ENCODE measurements around the gene LHFPL6.

Gene LHFPL6

DNA sequence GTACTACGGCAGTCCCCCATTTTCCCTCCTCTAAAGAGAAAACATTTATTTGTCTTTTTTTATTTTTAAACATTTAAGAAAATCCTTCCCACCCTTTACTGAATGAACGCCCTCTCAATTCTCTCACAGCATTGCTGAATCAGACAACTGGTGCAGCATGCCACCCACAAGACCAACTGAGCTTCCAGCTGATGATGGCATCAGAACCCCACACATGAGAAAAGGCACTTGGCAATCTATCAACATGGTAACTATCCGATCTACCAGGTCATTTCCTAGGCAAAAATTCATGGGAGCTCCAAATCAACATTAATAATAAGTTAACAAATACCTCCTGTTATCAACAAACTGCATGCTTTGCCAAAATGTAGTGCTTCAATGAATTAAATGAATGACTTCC is 43.1 kb downstream of the LHFPL6 start:
- WGBS (ENCODE audit: insufficient coverage, insufficient read length) = no CpG with 5 or more reads among the region's 3 CpGs
- no peak for DNase-seq (ENCODE audit: low read depth, low spot score)
- Histone ChIP-seq H3K4me1 (ENCODE audit: control insufficient read depth, insufficient read depth, low read length) (no peaks in the 10 kb centered on the region), H3K4me3 (ENCODE audit: low read length) (no peak overlapping the region), H3K36me3 (ENCODE audit: control insufficient read depth, insufficient read depth, low read length) (no peaks in the 10 kb centered on the region), H3K27me3 (ENCODE audit: control insufficient read depth, insufficient read depth, low read length) (no peaks in the 10 kb centered on the region), H3K27ac (ENCODE audit: low read length) (no peak overlapping the region), H3K9me3 (ENCODE audit: control insufficient read depth, insufficient read depth, low read length) (no peaks in the 10 kb centered on the region)

DNA sequence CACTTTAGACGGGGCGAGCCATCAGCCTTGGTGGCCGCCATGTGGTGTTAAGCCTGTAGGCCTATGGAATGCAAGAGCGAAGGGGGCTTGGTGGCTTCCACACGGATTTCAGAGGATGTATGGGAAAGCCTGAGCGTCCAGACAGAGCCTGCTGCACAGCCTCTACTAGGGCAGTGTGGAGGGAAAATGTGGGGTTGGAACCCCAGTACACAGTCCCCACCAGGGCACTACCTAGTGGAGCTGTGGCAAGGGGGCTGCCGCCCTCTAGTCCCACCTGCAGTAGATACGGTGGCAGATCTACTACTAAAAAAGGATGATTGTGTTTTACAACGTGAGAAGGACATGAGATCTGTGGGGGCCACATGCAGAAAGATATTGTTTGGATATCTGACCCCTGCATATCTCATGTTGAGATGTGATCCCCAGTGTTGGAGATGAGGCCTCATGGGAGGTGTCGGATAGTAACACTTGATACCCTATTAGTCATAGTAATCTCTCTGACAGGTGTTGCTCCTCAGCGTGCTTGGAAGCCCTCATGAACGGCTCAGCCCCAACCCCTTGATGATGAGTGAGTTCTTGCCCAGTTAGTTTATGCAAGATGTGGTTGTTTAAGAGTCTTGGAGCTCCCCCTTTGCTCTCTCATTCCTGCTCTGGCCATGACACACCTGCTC is 45.6 kb downstream of the LHFPL6 start:
- no peaks in the 10 kb centered on the region for H3K36me3 ChIP-seq (ENCODE audit: control insufficient read depth, insufficient read depth, low read length)
- H3K4me1 ChIP-seq (ENCODE audit: control insufficient read depth, insufficient read depth, low read length) = no peaks in the 10 kb centered on the region
- H3K4me3 ChIP-seq (ENCODE audit: low read length) = no peak overlapping the region
- no peak overlapping the region for H3K27ac ChIP-seq (ENCODE audit: low read length)
- H3K27me3 ChIP-seq (ENCODE audit: control insufficient read depth, insufficient read depth, low read length) = no peaks in the 10 kb centered on the region
- no peaks in the 10 kb centered on the region for H3K9me3 ChIP-seq (ENCODE audit: control insufficient read depth, insufficient read depth, low read length)
- WGBS (ENCODE audit: insufficient coverage, insufficient read length) = no CpG with 5 or more reads among the region's 12 CpGs
- DNase-seq (ENCODE audit: low read depth, low spot score) = no peak

DNA sequence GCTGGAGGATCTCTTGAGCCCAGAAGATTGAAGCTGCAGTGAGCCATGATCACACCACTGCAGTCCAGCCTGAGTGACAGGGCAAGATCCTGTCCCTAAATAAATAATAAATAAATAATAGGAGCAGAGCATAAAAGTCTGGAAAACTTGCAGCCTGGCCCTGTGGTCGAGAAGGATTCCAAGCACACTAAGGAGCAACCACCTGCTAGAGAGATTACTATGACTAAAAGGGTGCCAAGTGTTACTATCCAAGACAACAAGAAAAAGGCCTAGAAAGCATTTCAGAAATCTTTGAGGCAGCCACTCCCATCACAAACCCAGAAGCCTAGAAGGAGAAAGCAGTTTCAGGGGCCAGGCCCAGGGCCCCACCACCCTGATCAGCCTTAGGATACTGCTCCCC is 46.1 kb downstream of the LHFPL6 start:
- H3K9me3 ChIP-seq (ENCODE audit: control insufficient read depth, insufficient read depth, low read length) = no peaks in the 10 kb centered on the region
- no peak overlapping the region for H3K27ac ChIP-seq (ENCODE audit: low read length)
- no peaks in the 10 kb centered on the region for H3K4me1 ChIP-seq (ENCODE audit: control insufficient read depth, insufficient read depth, low read length)
- H3K36me3 ChIP-seq (ENCODE audit: control insufficient read depth, insufficient read depth, low read length) = no peaks in the 10 kb centered on the region
- no peak for DNase-seq (ENCODE audit: low read depth, low spot score)
- no peak overlapping the region for H3K4me3 ChIP-seq (ENCODE audit: low read length)
- WGBS (ENCODE audit: insufficient coverage, insufficient read length) = no CpG with 5 or more reads among the region's 1 CpG
- H3K27me3 ChIP-seq (ENCODE audit: control insufficient read depth, insufficient read depth, low read length) = no peaks in the 10 kb centered on the region

DNA sequence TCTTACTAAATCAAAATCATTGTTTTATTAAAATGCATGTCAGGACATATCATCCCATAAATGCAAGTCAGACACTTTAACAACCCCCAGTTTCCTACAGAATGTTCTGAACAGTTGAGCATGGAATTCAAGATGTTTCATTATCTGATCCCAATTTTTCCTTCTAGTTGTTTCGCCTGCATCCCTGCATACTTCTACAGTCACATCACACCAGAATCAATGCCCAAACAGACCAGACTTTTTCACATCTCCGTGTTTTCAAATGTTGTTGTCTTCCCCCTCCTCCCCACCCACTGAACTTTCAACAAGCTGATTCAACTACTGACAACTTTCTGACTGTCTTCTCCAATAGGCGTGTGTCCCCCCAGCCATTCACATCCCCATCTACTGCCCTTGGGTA is 48.6 kb downstream of the LHFPL6 start:
- no peaks in the 10 kb centered on the region for H3K4me1 ChIP-seq (ENCODE audit: control insufficient read depth, insufficient read depth, low read length)
- no peaks in the 10 kb centered on the region for H3K36me3 ChIP-seq (ENCODE audit: control insufficient read depth, insufficient read depth, low read length)
- H3K4me3 ChIP-seq (ENCODE audit: low read length) = no peak overlapping the region
- WGBS (ENCODE audit: insufficient coverage, insufficient read length) = no CpG with 5 or more reads among the region's 3 CpGs
- no peak for DNase-seq (ENCODE audit: low read depth, low spot score)
- H3K27me3 ChIP-seq (ENCODE audit: control insufficient read depth, insufficient read depth, low read length) = no peaks in the 10 kb centered on the region
- H3K9me3 ChIP-seq (ENCODE audit: control insufficient read depth, insufficient read depth, low read length) = no peaks in the 10 kb centered on the region
- no peak overlapping the region for H3K27ac ChIP-seq (ENCODE audit: low read length)

DNA sequence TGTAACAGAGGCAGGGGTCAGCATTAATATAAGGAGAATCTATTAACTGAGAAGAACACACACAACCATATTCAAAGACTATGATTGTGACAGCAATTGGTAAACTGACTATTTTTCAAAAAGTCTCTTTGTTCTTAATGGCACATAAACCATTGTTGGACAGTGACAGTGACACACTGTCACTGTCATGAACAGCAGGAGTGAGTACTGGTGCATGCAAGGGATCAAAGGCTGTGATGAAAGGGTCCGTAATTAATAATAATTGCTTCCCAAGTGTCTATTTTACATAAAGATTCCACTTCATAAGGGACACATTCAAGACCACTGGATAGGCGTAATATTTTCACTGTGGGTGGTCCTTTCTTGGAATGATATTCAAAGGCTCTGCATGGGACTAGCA is 50.7 kb downstream of the LHFPL6 start:
- Histone ChIP-seq H3K4me3 (ENCODE audit: low read length) (no peak overlapping the region), H3K4me1 (ENCODE audit: control insufficient read depth, insufficient read depth, low read length) (no peaks in the 10 kb centered on the region), H3K9me3 (ENCODE audit: control insufficient read depth, insufficient read depth, low read length) (no peaks in the 10 kb centered on the region), H3K27ac (ENCODE audit: low read length) (no peak overlapping the region), H3K27me3 (ENCODE audit: control insufficient read depth, insufficient read depth, low read length) (no peaks in the 10 kb centered on the region), H3K36me3 (ENCODE audit: control insufficient read depth, insufficient read depth, low read length) (no peaks in the 10 kb centered on the region)
- no peak for DNase-seq (ENCODE audit: low read depth, low spot score)
- no CpG with 5 or more reads among the region's 2 CpGs for WGBS (ENCODE audit: insufficient coverage, insufficient read length)

DNA sequence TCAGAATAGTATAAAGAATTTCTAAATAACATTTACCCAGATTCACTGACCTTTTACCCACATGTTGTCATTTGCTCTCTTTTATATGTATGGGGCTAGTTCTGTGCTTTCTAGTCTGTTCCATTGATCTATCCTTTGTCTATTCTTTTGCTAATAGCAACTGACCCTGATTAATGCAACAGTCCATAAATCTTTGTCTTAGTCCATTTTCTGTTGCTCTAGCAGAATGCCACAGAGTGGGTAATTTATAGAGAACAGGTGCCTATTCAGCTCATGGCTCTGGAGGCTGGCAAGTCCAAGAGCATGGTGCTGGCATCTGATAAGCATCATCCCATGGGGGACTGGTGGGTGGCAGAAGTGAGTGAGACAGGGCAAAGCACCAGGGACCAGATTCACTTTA is 52.1 kb downstream of the LHFPL6 start:
- Histone ChIP-seq H3K4me3 (ENCODE audit: low read length) (no peak overlapping the region), H3K36me3 (ENCODE audit: control insufficient read depth, insufficient read depth, low read length) (no peaks in the 10 kb centered on the region), H3K27me3 (ENCODE audit: control insufficient read depth, insufficient read depth, low read length) (no peaks in the 10 kb centered on the region), H3K4me1 (ENCODE audit: control insufficient read depth, insufficient read depth, low read length) (no peaks in the 10 kb centered on the region), H3K27ac (ENCODE audit: low read length) (no peak overlapping the region), H3K9me3 (ENCODE audit: control insufficient read depth, insufficient read depth, low read length) (no peaks in the 10 kb centered on the region)
- DNase-seq (ENCODE audit: low read depth, low spot score) = no peak

DNA sequence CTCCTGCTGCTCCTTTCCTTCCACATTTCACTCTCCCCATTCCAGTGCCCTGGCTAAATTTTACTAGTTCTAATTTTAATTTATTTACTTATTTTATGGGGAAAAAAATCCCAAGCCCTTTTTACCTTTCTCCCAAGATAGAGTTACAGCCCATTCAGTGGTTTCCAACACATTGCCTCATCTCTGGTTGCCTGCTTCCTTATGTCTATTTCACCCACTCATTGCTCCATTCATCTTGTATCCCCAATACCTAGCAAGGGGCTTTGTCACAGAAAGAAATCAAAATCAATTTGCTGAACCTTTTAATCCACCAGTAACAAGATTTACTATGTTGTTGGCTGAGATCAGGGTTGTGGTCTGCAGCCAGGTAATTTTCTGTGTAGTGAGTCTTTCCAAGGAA is 55.9 kb downstream of the LHFPL6 start:
- Histone ChIP-seq H3K4me1 (ENCODE audit: control insufficient read depth, insufficient read depth, low read length) (no peaks in the 10 kb centered on the region), H3K36me3 (ENCODE audit: control insufficient read depth, insufficient read depth, low read length) (no peaks in the 10 kb centered on the region), H3K27me3 (ENCODE audit: control insufficient read depth, insufficient read depth, low read length) (no peaks in the 10 kb centered on the region), H3K9me3 (ENCODE audit: control insufficient read depth, insufficient read depth, low read length) (no peaks in the 10 kb centered on the region), H3K27ac (ENCODE audit: low read length) (no peak overlapping the region), H3K4me3 (ENCODE audit: low read length) (no peak overlapping the region)
- DNase-seq (ENCODE audit: low read depth, low spot score) = no peak

DNA sequence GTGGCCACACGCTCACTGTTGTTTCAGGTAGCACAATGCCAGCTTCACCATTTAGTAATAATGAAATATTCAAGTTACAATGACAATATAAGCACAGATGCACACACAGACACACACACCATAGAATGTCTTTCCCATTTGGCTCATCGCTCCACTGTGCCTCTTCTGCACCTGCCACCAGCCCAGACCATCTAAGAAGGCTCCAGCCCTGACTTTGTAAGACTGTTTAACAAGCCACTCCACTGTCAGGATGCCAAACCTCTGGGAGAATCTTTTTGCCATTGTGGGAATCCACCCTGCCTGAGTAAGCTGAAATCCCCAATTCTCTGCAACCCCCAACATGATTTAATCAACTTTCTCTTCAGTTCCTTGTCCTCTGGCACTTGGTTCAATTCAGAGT is 60.6 kb downstream of the LHFPL6 start:
- H3K27ac ChIP-seq (ENCODE audit: low read length) = no peak overlapping the region
- H3K36me3 ChIP-seq (ENCODE audit: control insufficient read depth, insufficient read depth, low read length) = no peaks in the 10 kb centered on the region
- no CpG with 5 or more reads among the region's 2 CpGs for WGBS (ENCODE audit: insufficient coverage, insufficient read length)
- H3K4me1 ChIP-seq (ENCODE audit: control insufficient read depth, insufficient read depth, low read length) = no peaks in the 10 kb centered on the region
- no peaks in the 10 kb centered on the region for H3K9me3 ChIP-seq (ENCODE audit: control insufficient read depth, insufficient read depth, low read length)
- H3K27me3 ChIP-seq (ENCODE audit: control insufficient read depth, insufficient read depth, low read length) = no peaks in the 10 kb centered on the region
- DNase-seq (ENCODE audit: low read depth, low spot score) = no peak
- H3K4me3 ChIP-seq (ENCODE audit: low read length) = no peak overlapping the region

DNA sequence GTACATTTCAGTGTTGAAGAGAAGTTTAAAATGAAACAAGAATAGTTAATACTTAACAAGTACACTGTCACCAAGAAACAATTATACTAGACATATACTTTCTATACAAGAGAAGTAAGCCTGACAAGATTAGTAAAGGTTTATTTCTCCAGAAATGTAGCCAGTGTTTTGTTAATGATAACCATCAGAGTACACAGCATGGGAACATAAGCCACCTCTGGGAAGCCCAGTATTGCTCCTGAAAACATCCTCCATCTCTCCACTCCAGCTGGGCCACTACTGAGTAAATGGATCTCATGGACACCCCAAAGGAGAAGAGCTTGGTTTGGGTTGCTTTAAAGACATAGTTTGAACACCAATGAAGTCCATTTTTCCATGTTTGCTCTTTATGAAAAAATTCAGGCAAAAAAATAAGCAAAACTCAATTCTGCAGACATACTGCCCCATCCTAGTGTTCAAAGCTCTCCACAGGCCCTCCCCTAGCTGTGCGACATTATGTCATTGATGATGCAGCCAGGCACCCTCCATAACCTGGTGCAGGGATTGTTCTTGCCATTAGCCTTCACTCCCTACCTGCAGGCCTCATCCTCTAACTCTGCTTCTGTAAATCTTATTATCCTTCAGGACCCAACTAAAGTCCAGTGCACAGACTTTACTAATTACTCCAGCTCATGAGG is 61.9 kb downstream of the LHFPL6 start:
- H3K27ac ChIP-seq (ENCODE audit: low read length) = no peak overlapping the region
- no CpG with 5 or more reads among the region's 1 CpG for WGBS (ENCODE audit: insufficient coverage, insufficient read length)
- no peaks in the 10 kb centered on the region for H3K4me1 ChIP-seq (ENCODE audit: control insufficient read depth, insufficient read depth, low read length)
- H3K4me3 ChIP-seq (ENCODE audit: low read length) = no peak overlapping the region
- H3K27me3 ChIP-seq (ENCODE audit: control insufficient read depth, insufficient read depth, low read length) = no peaks in the 10 kb centered on the region
- DNase-seq (ENCODE audit: low read depth, low spot score) = no peak
- no peaks in the 10 kb centered on the region for H3K36me3 ChIP-seq (ENCODE audit: control insufficient read depth, insufficient read depth, low read length)
- H3K9me3 ChIP-seq (ENCODE audit: control insufficient read depth, insufficient read depth, low read length) = no peaks in the 10 kb centered on the region

DNA sequence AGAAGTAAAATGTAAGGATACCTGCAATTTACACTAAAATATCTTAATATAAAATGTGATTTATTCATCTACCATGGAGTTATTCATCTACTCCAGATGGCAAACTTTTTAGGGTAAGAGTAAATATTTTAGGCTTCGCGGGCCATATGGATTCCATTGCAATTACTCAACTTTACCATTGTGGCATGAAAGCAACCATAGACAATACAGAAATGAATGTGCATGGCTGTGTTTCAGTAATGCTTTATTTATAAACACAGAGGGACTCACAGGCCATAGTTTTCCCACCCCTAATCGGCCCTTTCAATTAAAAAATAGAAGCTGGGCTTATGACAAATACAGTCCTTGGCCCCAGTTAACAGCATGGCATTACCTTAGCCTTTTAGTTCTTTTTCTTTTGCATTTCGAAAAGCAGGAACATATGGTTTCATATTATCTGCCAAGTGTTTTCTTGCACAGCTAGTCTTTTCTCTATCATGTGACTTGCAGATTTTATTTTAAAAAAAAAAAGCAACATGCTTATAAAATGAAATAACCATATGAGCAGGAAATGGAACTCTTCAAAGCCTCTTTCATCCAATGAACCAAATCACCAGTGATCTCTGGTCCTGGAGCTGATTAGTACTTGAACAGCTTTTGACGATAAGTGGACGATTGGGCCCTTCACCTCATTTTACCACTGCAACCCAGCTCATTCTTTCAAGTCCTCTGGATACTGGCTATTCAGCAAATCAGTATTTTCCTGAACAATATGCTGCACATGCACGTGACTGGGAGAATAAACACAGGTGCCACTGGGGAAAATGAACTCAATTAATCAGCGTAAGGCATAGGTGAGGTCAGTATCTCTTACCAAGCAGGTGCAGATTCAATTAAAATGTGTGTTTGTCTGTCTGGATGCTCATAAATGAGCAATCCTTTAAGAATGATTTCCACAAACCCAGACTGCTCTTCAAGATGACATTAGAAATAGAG is 63.9 kb downstream of the LHFPL6 start:
- no peak overlapping the region for H3K27ac ChIP-seq (ENCODE audit: low read length)
- H3K4me3 ChIP-seq (ENCODE audit: low read length) = no peak overlapping the region
- no peak for DNase-seq (ENCODE audit: low read depth, low spot score)
- WGBS (ENCODE audit: insufficient coverage, insufficient read length) = no CpG with 5 or more reads among the region's 8 CpGs
- H3K27me3 ChIP-seq (ENCODE audit: control insufficient read depth, insufficient read depth, low read length) = no peaks in the 10 kb centered on the region
- H3K4me1 ChIP-seq (ENCODE audit: control insufficient read depth, insufficient read depth, low read length) = no peaks in the 10 kb centered on the region
- H3K36me3 ChIP-seq (ENCODE audit: control insufficient read depth, insufficient read depth, low read length) = no peaks in the 10 kb centered on the region
- H3K9me3 ChIP-seq (ENCODE audit: control insufficient read depth, insufficient read depth, low read length) = no peaks in the 10 kb centered on the region

Data from iPS DF 6.9 (cell line).